SK-N-SH (cell line): ENCODE results near the gene NARS2. TPM values are rescaled to one million over a fixed set of nuclear protein-coding genes. Genes with fewer than 3 reads are reported as not detected.

Experiments used
- CTCF ChIA-PET: fragments of 300-600, 350-600 bp; formaldehyde crosslinking; extraction: SDS; loops from one replicate; lab custom pipeline; 2021; lab: Yijun Ruan, JAX
- POLR2A ChIA-PET: fragments of 350-600 bp; sonication (Branson Sonifier 250); formaldehyde crosslinking; extraction: SDS; loops from one replicate; lab custom pipeline; 2020; ENCODE audit warnings: antibody characterized with exemption, inconsistent platforms; lab: Yijun Ruan, JAX
- DNase-seq: peaks from one replicate; pipeline ENCODE4 v3.0.0; 2012
- H2AFZ ChIP-seq: fragments of 200-600 bp; sonication (generic); 2 replicates; pipeline ENCODE4 v1.8.1; 2016; ENCODE audit warnings: antibody characterized with exemption, mild to moderate bottlenecking, low read depth
- H3F3A ChIP-seq: fragments of 200-600 bp; sonication (generic); replicated peaks from 2 replicates; pipeline ENCODE3; 2016; ENCODE audit warnings: antibody characterized with exemption, mild to moderate bottlenecking; ENCODE audit not compliant: insufficient read depth
- H3K27ac ChIP-seq, 2 experiments: fragments of 200-500 bp in 1 of 2; fragments of 200-600 bp in 1 of 2; sonication (Bioruptor generic) in 1 of 2; sonication (generic), shearing (Covaris generic) in 1 of 2; 2 replicates each; pipeline versions ENCODE4 v1.5.1 to v1.6.1; 2014 to 2016; ENCODE audit warnings: low read depth in 2 of 2, inconsistent platforms in 1 of 2, low read length in 1 of 2, mild to moderate bottlenecking in 1 of 2, mixed read lengths in 1 of 2
- H3K27me3 ChIP-seq: fragments of 200-600 bp; sonication (generic), shearing (Covaris generic); 2 replicates; pipeline ENCODE4 v1.6.1; 2016; ENCODE audit warnings: mixed run types; ENCODE audit not compliant: insufficient read depth
- H3K36me3 ChIP-seq, 2 experiments: fragments of 200-500 bp in 1 of 2; fragments of 200-600 bp in 1 of 2; sonication (Bioruptor generic) in 1 of 2; sonication (generic) in 1 of 2; replicated peaks in 1 of 2; 2 replicates each; pipeline versions ENCODE3 to v1.5.1; 2014 to 2016; ENCODE audit warnings: low read length in 1 of 2, mild to moderate bottlenecking in 1 of 2; ENCODE audit not compliant: insufficient read depth in 2 of 2, control insufficient read depth in 1 of 2
- H3K4me1 ChIP-seq, 2 experiments: fragments of 200-500 bp in 1 of 2; fragments of 200-600 bp in 1 of 2; sonication (Bioruptor generic) in 1 of 2; sonication (generic), shearing (Covaris generic) in 1 of 2; 2 replicates each; pipeline versions ENCODE4 v1.5.1 to v1.6.1; 2014 to 2016; ENCODE audit warnings: low read depth in 1 of 2, low read length in 1 of 2, mixed run types in 1 of 2; ENCODE audit not compliant: insufficient read depth in 2 of 2, control insufficient read depth in 1 of 2
- H3K4me2 ChIP-seq: fragments of 200-600 bp; sonication (generic), shearing (Covaris generic); 2 replicates; pipeline ENCODE4 v1.6.1; 2017; ENCODE audit warnings: mixed run types
- H3K4me3 ChIP-seq, 2 experiments: fragments of 200-500 bp in 1 of 2; fragments of 200-600 bp in 1 of 2; sonication (Bioruptor generic) in 1 of 2; sonication (generic), shearing (Covaris generic) in 1 of 2; 2 replicates each; pipeline versions ENCODE4 v1.5.1 to v1.8.1; 2014 to 2016; ENCODE audit warnings: low read depth in 2 of 2, inconsistent platforms in 1 of 2, low read length in 1 of 2, mild to moderate bottlenecking in 1 of 2, mixed read lengths in 1 of 2, moderate library complexity in 1 of 2
- H3K79me2 ChIP-seq: fragments of 200-600 bp; sonication (generic); 2 replicates; pipeline ENCODE4 v1.8.1; 2017; ENCODE audit warnings: mild to moderate bottlenecking; ENCODE audit not compliant: insufficient read depth
- H3K9ac ChIP-seq: fragments of 200-600 bp; sonication (generic); 2 replicates; pipeline ENCODE4 v1.6.1; 2017; ENCODE audit warnings: mixed run types
- H3K9me2 ChIP-seq: fragments of 200-600 bp; sonication (generic); 2 replicates; pipeline ENCODE4 v1.6.1; 2017; ENCODE audit warnings: mixed run types
- H3K9me3 ChIP-seq: fragments of 200-600 bp; sonication (generic); 2 replicates; pipeline ENCODE4 v1.6.1; 2017; ENCODE audit warnings: mixed run types, mild to moderate bottlenecking, moderate library complexity
- H4K20me1 ChIP-seq: fragments of 200-600 bp; sonication (generic); 2 replicates; pipeline ENCODE4 v1.6.1; 2017; ENCODE audit warnings: mild to moderate bottlenecking, mixed run types; ENCODE audit not compliant: insufficient read depth
- CHD2 ChIP-seq: fragments of 150-350 bp; IDR thresholded peaks from 2 replicates; pipeline ENCODE4 v1.6.1; 2018; ENCODE audit warnings: low read length; ENCODE audit not compliant: partially characterized antibody
- EZH2phosphoT487 ChIP-seq: fragments of 200-600 bp; sonication (generic); IDR thresholded peaks from 2 replicates; pipeline ENCODE4 v1.6.1; 2017; ENCODE audit warnings: low read depth, mixed run types, mild to moderate bottlenecking, antibody characterized with exemption, moderate library complexity, borderline replicate concordance
- FOXM1 ChIP-seq: IDR thresholded peaks from 2 replicates; pipeline ENCODE4 v1.4.0; 2012; ENCODE audit warnings: low read depth, mild to moderate bottlenecking
- MEF2A ChIP-seq: IDR thresholded peaks from 2 replicates; pipeline ENCODE4 v1.4.0; 2012; ENCODE audit warnings: low read depth, borderline replicate concordance
- MXI1 ChIP-seq: IDR thresholded peaks from 2 replicates; pipeline ENCODE4 v1.6.1; 2012; ENCODE audit warnings: mild to moderate bottlenecking, low read depth, low read length, improper control_type of control experiment
- NRF1 ChIP-seq: IDR thresholded peaks from 2 replicates; pipeline ENCODE4 v1.6.1; 2012; ENCODE audit warnings: low read depth, mild to moderate bottlenecking, low read length
- RXRA ChIP-seq: IDR thresholded peaks from 2 replicates; pipeline ENCODE4 v1.4.0; 2012; ENCODE audit warnings: low read depth, mild to moderate bottlenecking, borderline replicate concordance
- SIN3A ChIP-seq: IDR thresholded peaks from 2 replicates; pipeline ENCODE4 v1.6.1; 2012; ENCODE audit warnings: low read depth, mild to moderate bottlenecking, low read length, moderate library complexity, borderline replicate concordance
- TEAD4 ChIP-seq: IDR thresholded peaks from 2 replicates; pipeline ENCODE4 v1.4.0; 2012; ENCODE audit warnings: mild to moderate bottlenecking, borderline replicate concordance; ENCODE audit not compliant: insufficient read depth
- YY1 ChIP-seq: IDR thresholded peaks from 2 replicates; pipeline ENCODE4 v1.4.0; 2012; ENCODE audit warnings: low read depth, mild to moderate bottlenecking
- WGBS: methylation state at CpG from one replicate; pipeline ENCODE4 v1.1.6; 2017; ENCODE audit warnings: low lambda C conversion rate; 5-methylcytosine and 5-hydroxymethylcytosine counted together
- polyA plus RNA-seq, 3 experiments: library from polyadenylated mRNA; depleted of rRNA; stranded (reverse); fragments of >200 nt; gene quantifications; 2 replicates each; pipeline ENCODE4 v1.2.3, GENCODE V29; 2012
- TF ChIP-seq, protein P1 (sequence below): IDR thresholded peaks from 2 replicates; pipeline ENCODE4 v1.4.0; 2012; ENCODE audit warnings: low read depth, borderline replicate concordance
- TF ChIP-seq, protein P2 (sequence below): IDR thresholded peaks from 2 replicates; pipeline ENCODE4; 2012
- TF ChIP-seq, protein P3 (sequence below): IDR thresholded peaks from 2 replicates; pipeline ENCODE4 v1.4.0; 2012; ENCODE audit warnings: low read depth, borderline replicate concordance
- TF ChIP-seq, protein P4 (sequence below): fragments of 200-600 bp; sonication (generic); IDR thresholded peaks from 2 replicates; pipeline ENCODE4 v1.6.1; 2017; ENCODE audit warnings: antibody characterized with exemption, mild to moderate bottlenecking, moderate library complexity
- TF ChIP-seq, protein P5 (sequence below): IDR thresholded peaks from 2 replicates; pipeline ENCODE4 v1.6.1; 2012; ENCODE audit warnings: mild to moderate bottlenecking, low read depth, low read length, moderate library complexity

The NARS2 gene
- polyA plus RNA-seq, 1 of the 3 experiments (the other 2 are of a cell fraction), result 8.9 TPM

DNA sequence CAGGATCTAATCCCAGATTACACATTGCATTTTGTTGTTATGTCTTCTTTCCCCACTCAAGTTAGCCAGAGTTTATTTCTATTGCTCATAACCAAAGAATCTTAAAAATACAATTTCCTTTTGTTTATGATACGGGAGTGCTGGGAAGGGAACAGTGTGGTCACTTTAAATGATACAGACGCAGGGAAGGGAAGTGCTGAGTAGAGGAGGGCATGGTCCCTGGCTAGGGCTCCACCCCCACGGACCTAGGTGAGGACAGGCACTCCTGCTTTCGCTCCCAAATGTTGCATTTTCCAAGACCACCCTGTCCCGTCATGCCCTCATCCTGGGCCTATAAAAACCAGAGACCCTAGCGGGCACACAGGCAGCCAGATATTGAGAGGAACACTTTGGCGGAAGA lies 30.6 kb upstream of the NARS2 start:
- no peak overlapping the region for H2AFZ ChIP-seq
- H3K4me2 ChIP-seq, result no peak overlapping the region
- H3F3A ChIP-seq, result no peaks in the 10 kb centered on the region
- CTCF ChIA-PET, result no interaction called here
- no peak overlapping the region for H3K27ac ChIP-seq
- H3K79me2 ChIP-seq, result no peaks in the 10 kb centered on the region
- H3K9ac ChIP-seq, result no peak overlapping the region
- no peaks in the 10 kb centered on the region for H3K36me3 ChIP-seq
- no peaks in the 10 kb centered on the region; a peak in 2 of 4 replicates for H3K4me1 ChIP-seq
- H4K20me1 ChIP-seq, result no peaks in the 10 kb centered on the region
- no peaks in the 10 kb centered on the region; the same call in 1 of the 2 replicates for H3K27me3 ChIP-seq
- POLR2A ChIA-PET, result no interaction called here
- no peaks in the 10 kb centered on the region for H3K9me3 ChIP-seq
- WGBS, result 59% methylated on average over 7 of the region's 7 CpGs
- TF ChIP-seq, protein P1, sequence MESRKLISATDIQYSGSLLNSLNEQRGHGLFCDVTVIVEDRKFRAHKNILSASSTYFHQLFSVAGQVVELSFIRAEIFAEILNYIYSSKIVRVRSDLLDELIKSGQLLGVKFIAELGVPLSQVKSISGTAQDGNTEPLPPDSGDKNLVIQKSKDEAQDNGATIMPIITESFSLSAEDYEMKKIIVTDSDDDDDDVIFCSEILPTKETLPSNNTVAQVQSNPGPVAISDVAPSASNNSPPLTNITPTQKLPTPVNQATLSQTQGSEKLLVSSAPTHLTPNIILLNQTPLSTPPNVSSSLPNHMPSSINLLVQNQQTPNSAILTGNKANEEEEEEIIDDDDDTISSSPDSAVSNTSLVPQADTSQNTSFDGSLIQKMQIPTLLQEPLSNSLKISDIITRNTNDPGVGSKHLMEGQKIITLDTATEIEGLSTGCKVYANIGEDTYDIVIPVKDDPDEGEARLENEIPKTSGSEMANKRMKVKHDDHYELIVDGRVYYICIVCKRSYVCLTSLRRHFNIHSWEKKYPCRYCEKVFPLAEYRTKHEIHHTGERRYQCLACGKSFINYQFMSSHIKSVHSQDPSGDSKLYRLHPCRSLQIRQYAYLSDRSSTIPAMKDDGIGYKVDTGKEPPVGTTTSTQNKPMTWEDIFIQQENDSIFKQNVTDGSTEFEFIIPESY, result no peak
- no peak for TF ChIP-seq YY1
- TF ChIP-seq FOXM1, result no peak
- TF ChIP-seq, protein P2, sequence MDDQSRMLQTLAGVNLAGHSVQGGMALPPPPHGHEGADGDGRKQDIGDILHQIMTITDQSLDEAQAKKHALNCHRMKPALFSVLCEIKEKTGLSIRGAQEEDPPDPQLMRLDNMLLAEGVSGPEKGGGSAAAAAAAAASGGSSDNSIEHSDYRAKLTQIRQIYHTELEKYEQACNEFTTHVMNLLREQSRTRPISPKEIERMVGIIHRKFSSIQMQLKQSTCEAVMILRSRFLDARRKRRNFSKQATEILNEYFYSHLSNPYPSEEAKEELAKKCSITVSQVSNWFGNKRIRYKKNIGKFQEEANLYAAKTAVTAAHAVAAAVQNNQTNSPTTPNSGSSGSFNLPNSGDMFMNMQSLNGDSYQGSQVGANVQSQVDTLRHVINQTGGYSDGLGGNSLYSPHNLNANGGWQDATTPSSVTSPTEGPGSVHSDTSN, result no peak
- TF ChIP-seq, protein P3, sequence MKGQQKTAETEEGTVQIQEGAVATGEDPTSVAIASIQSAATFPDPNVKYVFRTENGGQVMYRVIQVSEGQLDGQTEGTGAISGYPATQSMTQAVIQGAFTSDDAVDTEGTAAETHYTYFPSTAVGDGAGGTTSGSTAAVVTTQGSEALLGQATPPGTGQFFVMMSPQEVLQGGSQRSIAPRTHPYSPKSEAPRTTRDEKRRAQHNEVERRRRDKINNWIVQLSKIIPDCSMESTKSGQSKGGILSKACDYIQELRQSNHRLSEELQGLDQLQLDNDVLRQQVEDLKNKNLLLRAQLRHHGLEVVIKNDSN, result no peak
- TF ChIP-seq SIN3A, result no peak
- DNase-seq, result no peak
- no peaks in the 10 kb centered on the region for H3K9me2 ChIP-seq
- no peak overlapping the region for H3K4me3 ChIP-seq

DNA sequence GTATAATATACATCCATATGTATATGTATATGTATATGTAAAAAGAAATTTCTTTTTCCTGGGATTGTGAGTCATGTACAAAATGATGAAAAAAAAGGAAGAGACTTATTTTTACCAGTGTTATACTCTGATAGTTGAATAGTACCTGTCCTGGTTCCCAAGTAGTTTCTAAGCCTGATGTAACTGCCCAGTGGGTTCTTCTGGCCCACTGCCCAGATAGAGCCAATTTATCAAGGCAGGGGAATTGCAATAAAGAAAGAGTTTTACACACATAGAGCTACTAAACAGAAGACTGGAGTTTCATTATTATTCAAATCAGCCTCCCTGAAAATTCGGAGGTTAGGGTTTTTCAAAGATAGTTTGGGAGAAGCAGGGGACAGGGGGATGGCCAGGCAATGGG lies 29.1 kb upstream of the NARS2 start:
- Histone ChIP-seq H3K9me2 (no peaks in the 10 kb centered on the region), H3K4me2 (no peak overlapping the region), H3F3A (no peaks in the 10 kb centered on the region), H3K27me3 (no peaks in the 10 kb centered on the region; the same call in 1 of the 2 replicates), H3K4me3 (no peak overlapping the region), H3K27ac (no peak overlapping the region), H3K4me1 (no peaks in the 10 kb centered on the region; a peak in 2 of 4 replicates), H3K36me3 (no peaks in the 10 kb centered on the region), H3K79me2 (no peaks in the 10 kb centered on the region), H2AFZ (no peak overlapping the region), H4K20me1 (no peaks in the 10 kb centered on the region), H3K9ac (no peak overlapping the region), H3K9me3 (no peaks in the 10 kb centered on the region)
- POLR2A ChIA-PET, result no interaction called here
- WGBS, result 50% methylated on average over 1 of the region's 1 CpG
- CTCF ChIA-PET, result no interaction called here
- no peak for DNase-seq
- TF ChIP-seq CHD2 (no peak), MXI1 (no peak), NRF1 (no peak), EZH2phosphoT487 (no peak), YY1 (no peak), TEAD4 (no peak), MEF2A (no peak), RXRA (no peak)
- TF ChIP-seq, protein P1, result no peak
- TF ChIP-seq, protein P4, sequence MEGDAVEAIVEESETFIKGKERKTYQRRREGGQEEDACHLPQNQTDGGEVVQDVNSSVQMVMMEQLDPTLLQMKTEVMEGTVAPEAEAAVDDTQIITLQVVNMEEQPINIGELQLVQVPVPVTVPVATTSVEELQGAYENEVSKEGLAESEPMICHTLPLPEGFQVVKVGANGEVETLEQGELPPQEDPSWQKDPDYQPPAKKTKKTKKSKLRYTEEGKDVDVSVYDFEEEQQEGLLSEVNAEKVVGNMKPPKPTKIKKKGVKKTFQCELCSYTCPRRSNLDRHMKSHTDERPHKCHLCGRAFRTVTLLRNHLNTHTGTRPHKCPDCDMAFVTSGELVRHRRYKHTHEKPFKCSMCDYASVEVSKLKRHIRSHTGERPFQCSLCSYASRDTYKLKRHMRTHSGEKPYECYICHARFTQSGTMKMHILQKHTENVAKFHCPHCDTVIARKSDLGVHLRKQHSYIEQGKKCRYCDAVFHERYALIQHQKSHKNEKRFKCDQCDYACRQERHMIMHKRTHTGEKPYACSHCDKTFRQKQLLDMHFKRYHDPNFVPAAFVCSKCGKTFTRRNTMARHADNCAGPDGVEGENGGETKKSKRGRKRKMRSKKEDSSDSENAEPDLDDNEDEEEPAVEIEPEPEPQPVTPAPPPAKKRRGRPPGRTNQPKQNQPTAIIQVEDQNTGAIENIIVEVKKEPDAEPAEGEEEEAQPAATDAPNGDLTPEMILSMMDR, result no peak
- TF ChIP-seq, protein P5, sequence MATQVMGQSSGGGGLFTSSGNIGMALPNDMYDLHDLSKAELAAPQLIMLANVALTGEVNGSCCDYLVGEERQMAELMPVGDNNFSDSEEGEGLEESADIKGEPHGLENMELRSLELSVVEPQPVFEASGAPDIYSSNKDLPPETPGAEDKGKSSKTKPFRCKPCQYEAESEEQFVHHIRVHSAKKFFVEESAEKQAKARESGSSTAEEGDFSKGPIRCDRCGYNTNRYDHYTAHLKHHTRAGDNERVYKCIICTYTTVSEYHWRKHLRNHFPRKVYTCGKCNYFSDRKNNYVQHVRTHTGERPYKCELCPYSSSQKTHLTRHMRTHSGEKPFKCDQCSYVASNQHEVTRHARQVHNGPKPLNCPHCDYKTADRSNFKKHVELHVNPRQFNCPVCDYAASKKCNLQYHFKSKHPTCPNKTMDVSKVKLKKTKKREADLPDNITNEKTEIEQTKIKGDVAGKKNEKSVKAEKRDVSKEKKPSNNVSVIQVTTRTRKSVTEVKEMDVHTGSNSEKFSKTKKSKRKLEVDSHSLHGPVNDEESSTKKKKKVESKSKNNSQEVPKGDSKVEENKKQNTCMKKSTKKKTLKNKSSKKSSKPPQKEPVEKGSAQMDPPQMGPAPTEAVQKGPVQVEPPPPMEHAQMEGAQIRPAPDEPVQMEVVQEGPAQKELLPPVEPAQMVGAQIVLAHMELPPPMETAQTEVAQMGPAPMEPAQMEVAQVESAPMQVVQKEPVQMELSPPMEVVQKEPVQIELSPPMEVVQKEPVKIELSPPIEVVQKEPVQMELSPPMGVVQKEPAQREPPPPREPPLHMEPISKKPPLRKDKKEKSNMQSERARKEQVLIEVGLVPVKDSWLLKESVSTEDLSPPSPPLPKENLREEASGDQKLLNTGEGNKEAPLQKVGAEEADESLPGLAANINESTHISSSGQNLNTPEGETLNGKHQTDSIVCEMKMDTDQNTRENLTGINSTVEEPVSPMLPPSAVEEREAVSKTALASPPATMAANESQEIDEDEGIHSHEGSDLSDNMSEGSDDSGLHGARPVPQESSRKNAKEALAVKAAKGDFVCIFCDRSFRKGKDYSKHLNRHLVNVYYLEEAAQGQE, result no peak
